ENCODE results near the gene MORN1. TPM values are rescaled to one million over a fixed set of nuclear protein-coding genes. Genes with fewer than 3 reads are reported as not detected.

The MORN1 gene
- total RNA-seq, 2 experiments from 2014 or later: 5.9 to 6.6 TPM

DNA sequence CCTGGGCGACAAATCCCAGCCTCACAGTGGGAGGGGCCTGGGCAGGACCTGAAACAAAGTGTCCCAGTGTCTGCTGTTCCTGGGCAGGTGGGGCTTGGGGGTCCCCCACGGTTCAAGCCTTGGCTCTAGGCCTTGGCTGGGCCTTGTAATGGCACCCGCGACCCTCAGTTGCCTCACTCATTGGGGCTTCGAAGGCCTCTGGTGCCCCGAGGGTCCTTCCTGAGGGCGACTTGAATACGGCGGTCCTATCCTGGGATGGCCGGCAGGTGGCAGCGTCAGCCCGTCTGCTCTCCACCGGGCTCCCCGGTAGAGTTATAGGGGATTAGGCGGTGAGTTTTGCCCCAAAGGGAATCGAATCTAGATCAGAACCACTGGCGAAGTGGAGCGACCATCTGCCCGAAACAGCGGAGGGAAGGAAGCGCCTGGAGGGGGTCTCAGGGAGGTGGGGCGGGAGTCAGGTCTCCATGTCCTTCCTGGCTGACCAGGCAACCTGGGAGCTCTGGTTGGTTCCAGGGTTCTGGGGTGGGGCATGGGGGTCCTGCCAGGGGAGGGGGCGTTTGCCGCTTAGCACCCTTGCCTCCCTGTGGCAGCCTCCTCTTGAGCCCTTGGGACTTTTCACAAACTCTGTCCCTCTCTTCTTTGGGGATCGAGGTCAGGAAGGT is 23.1 kb upstream of the MORN1 start:
- H3K27ac Mint-ChIP-seq: peak overlapping the region; percentile 70
- peak overlapping the region; percentile 73 for H3K4me3 Mint-ChIP-seq
- H3K4me1 Mint-ChIP-seq (ENCODE audit: low read depth): peaks cover 36% of the 10 kb centered on the region
- intact Hi-C loops (cut with micrococcal nuclease): loop anchor here (2.0 to 5.0 kb wide), 2 partner anchors 110 to 133 kb away; no protein-coding TSS in a partner anchor
- TF ChIP-seq CTCF (IDR thresholded peaks at IDR 0.05): peak; percentile 90
- peak; percentile 91 for DNase-seq
- H3K9me3 Mint-ChIP-seq: no peaks in the 10 kb centered on the region
- POLR2A ChIA-PET: interaction anchor here (1.7 kb wide), 1 partner anchor 133 kb away, joined by 5 read pairs; no protein-coding TSS in a partner anchor
- no peaks in the 10 kb centered on the region for H3K27me3 Mint-ChIP-seq
- H3K36me3 Mint-ChIP-seq (ENCODE audit: low read depth): peaks cover 9% of the 10 kb centered on the region
- CTCF ChIA-PET: interaction anchor here (0.6 to 3.0 kb wide), 12 partner anchors 9 to 378 kb away, joined by 3 to 25 read pairs (median 4); no protein-coding TSS in a partner anchor
- peak; percentile 31 for ATAC-seq

GRCh38 chr1:2413495-2414296 is 22.3 kb upstream of the MORN1 start:
- Mint-ChIP-seq H3K9me3 (no peaks in the 10 kb centered on the region), H3K36me3 (ENCODE audit: low read depth) (peaks cover 9% of the 10 kb centered on the region), H3K27me3 (no peaks in the 10 kb centered on the region), H3K4me3 (peak overlapping the region; percentile 73), H3K4me1 (ENCODE audit: low read depth) (peaks cover 36% of the 10 kb centered on the region), H3K27ac (peak overlapping the region; percentile 70)
- CTCF ChIA-PET: interaction anchor here (0.9 to 3.0 kb wide), 8 partner anchors 10 to 378 kb away, joined by 3 to 25 read pairs (median 4); partner anchors contain the start of gene FAAP20
- no peak for TF ChIP-seq CTCF (IDR thresholded peaks at IDR 0.05)
- intact Hi-C loops (cut with micrococcal nuclease): loop anchor here (2.0 to 5.0 kb wide), 2 partner anchors 111 to 134 kb away; no protein-coding TSS in a partner anchor
- DNase-seq: peak; percentile 51
- POLR2A ChIA-PET: interaction anchor here (1.0 to 2.9 kb wide), 2 partner anchors 111 to 133 kb away, joined by 4 to 21 read pairs; no protein-coding TSS in a partner anchor
- ATAC-seq: no peak

GRCh38 chr1:2412773-2413494 is 21.6 kb upstream of the MORN1 start:
- Mint-ChIP-seq H3K4me1 (ENCODE audit: low read depth) (peaks cover 36% of the 10 kb centered on the region), H3K27ac (peak overlapping the region; percentile 70), H3K36me3 (ENCODE audit: low read depth) (peaks cover 9% of the 10 kb centered on the region), H3K27me3 (no peaks in the 10 kb centered on the region), H3K4me3 (peak overlapping the region; percentile 73), H3K9me3 (no peaks in the 10 kb centered on the region)
- TF ChIP-seq CTCF (IDR thresholded peaks at IDR 0.05): no peak
- DNase-seq (no peak), ATAC-seq (peak; percentile 31)
- intact Hi-C loops (cut with micrococcal nuclease): loop anchor here (5.0 kb wide), 1 partner anchor 134 kb away; no protein-coding TSS in a partner anchor
- POLR2A ChIA-PET: interaction anchor here (1.0 to 2.9 kb wide), 2 partner anchors 111 to 134 kb away, joined by 4 to 21 read pairs; no protein-coding TSS in a partner anchor
- CTCF ChIA-PET: interaction anchor here (0.9 to 1.5 kb wide), 5 partner anchors 11 to 374 kb away, joined by 3 to 5 read pairs (median 4); partner anchors contain the start of gene FAAP20

DNA sequence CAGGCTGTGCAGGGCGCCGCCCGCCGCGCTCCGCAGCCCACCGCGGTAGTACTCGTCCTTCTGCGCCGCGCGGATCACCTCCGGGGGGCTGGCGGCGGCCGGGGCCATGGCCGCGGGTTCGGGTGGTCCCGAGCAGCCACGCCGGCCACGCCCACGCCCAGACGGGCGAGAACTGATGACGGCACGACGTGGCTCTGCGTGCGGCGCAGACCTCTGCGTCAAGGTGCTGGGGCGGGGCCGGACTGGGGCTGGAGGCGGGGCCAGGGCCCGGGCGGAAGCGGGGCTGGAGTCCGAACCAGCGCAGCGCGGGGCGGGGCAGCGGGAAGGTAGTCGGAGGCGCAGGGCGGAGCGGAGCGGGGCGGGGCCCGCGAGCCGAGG is 21.0 kb upstream of the MORN1 start, which contains the start of gene PEX10:
Gene PEX10 (minus strand): TSS at position 170 of the 378 bp plus-strand sequence. CDS start 62 bp downstream, at position 108.
- POLR2A ChIA-PET: interaction anchor here (2.1 to 2.9 kb wide), 2 partner anchors 19 to 134 kb away, joined by 6 to 21 read pairs; no protein-coding TSS in a partner anchor
- DNase-seq (peak; percentile 99), ATAC-seq (peak; percentile 92)
- peak within 1 kb of the TSS; percentile 87 for H3K27ac Mint-ChIP-seq
- TF ChIP-seq CTCF (IDR thresholded peaks at IDR 0.05): no peak
- peaks cover 36% of the 10 kb centered on the region for H3K4me1 Mint-ChIP-seq (ENCODE audit: low read depth)
- CTCF ChIA-PET: interaction anchor here (1.0 to 1.5 kb wide), 4 partner anchors 11 to 375 kb away, joined by 3 to 5 read pairs (median 4); no protein-coding TSS in a partner anchor
- peak within 1 kb of the TSS; percentile 90 for H3K4me3 Mint-ChIP-seq
- peaks cover 10% of the 10 kb centered on the region for H3K36me3 Mint-ChIP-seq (ENCODE audit: low read depth)
- intact Hi-C loops (cut with micrococcal nuclease): loop anchor here (5.0 kb wide), 1 partner anchor 135 kb away; no protein-coding TSS in a partner anchor
- H3K9me3 Mint-ChIP-seq: no peaks in the 10 kb centered on the region
- no peaks in the 10 kb centered on the region for H3K27me3 Mint-ChIP-seq

All from activated CD8-positive, alpha-beta T cell treated with anti-CD3 and anti-CD28 coated beads for 36 hours (primary cell).